Glomerular endothelial cell (primary cell): Measurements from ENCODE around the gene EIF2S2. TPM values are rescaled to one million over a fixed set of nuclear protein-coding genes. Genes with fewer than 3 reads are reported as not detected.

Source experiments
- DNase-seq: peaks from one replicate; pipeline ENCODE4 v3.0.0-alpha.2; 2011; ENCODE audit warnings: low read depth, low spot score; ENCODE audit errors: extremely low read depth
- total RNA-seq: library from RNA; depleted of rRNA; stranded (reverse); fragments of >200 nt; gene quantifications from 2 replicates; pipeline ENCODE4 v1.2.3, GENCODE V29; 2015

Gene EIF2S2
- total RNA-seq, 1 donor from 2014 or later = 74.9 TPM

DNA sequence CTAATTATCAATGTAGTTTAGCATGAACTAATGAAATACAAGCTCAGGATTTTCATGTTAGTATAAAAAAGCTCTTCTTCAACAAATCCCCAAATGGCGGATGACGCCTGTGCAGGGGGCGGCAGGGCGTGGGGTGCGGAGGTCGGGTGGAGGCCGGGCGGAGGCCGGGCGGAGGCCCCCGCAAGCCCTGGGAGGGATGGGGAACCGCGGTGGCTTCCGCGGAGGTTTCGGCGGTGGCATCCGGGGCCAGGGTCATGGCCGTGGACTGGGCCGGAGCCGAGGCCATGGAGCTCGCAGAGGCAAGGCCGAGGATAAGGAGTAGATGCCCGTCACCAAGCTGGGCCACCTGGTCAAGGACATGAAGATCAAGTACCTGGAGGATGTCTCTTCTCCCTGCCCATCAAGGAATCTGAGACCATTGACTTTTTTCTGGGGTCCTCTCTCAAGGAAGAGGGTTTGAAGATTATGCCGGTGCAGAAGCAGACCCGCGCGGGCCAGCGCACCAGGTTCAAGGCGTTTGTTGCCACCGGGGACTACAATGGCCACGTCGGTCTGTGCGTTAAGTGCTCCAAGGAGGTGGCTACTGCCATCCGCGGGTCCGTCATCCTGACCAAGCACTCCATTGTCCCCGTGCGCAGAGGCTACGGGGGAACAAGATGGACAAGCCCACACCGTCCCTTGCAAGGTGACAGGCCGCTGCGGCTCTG lies 10.4 kb upstream of the EIF2S2 start:
- DNase-seq = no peak

DNA sequence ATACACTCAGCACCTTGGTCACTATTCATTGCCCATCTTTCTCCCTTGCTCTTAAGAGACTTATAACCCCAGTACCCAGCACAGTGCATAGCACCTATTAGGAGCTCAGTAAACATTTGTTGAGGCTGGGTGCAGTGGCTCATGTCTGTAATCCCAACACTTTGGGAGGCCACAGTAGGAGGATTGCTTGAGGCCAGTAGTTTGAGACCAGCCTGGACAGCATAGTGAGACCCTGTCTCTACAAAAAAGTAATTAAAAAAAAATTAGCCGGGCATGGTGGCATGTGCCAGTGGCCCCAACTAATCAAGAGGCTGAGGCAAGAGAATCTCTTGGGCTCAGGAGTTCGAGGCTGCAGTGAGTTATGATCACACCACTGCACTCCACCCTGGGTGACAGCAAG lies 8.2 kb upstream of the EIF2S2 start:
- DNase-seq = no peak

DNA sequence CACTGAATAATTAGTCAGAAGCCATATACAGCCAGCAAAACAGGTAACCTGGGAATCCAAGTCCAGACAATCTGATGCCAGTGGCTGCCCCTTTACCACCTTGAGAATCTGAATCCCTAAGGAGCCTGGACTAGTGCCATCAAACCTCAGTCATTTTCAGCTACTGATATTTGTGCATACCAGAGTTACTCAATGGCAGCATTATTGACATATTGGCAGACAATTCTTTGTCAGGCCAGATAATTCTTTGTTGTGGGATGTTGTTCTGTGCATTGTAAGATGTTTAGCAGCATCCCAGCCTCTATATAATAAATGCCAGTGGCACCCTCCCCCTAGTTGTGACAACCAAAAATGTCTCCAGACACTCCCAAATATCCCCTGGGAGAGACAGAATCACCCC lies 3.2 kb upstream of the EIF2S2 start:
- DNase-seq = no peak

DNA sequence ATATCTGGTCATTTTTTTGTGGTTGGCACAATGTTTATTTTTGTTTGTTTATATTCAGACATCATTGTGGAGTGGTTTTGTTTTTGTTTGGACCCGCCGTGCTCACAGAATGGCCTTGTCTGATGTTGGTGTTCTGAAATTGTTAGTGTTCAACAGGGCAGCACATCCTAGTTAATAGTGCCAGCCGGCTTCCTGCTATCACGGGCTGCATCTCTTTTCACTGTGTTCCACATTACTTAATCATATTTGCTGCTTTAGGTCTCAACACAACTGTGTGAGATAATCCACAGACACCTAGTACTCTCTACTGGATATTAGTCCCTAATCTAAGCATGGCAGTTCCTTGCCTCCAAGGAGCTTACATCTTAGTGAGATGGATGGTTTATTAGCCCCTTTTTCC lies 2.8 kb upstream of the EIF2S2 start:
- DNase-seq = no peak

DNA sequence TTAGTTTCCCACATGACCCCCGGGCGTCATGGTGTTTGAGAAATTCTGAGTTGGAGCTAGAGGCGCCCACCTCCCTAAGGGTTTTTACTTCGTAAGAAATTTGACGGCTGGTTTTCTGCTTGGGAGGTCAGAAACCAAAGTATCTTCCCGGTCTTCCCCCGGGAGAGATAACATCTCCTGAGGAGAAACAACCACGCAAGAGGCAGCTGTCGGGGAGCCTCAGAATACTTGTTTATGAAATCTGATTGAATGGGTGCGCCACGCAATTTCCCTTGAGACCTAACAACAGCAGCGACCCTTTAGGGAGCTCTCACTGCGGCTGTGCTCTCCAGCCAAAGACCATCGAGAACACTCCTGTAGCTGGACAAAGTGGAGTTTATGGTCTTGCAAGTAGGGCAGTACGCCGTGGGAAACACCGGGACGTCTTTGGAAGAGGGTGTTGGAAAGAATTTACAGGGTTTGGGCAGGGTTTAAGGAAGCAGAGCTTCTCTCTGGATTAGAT lies 608 bp upstream of the EIF2S2 start:
- DNase-seq = no peak

DNA sequence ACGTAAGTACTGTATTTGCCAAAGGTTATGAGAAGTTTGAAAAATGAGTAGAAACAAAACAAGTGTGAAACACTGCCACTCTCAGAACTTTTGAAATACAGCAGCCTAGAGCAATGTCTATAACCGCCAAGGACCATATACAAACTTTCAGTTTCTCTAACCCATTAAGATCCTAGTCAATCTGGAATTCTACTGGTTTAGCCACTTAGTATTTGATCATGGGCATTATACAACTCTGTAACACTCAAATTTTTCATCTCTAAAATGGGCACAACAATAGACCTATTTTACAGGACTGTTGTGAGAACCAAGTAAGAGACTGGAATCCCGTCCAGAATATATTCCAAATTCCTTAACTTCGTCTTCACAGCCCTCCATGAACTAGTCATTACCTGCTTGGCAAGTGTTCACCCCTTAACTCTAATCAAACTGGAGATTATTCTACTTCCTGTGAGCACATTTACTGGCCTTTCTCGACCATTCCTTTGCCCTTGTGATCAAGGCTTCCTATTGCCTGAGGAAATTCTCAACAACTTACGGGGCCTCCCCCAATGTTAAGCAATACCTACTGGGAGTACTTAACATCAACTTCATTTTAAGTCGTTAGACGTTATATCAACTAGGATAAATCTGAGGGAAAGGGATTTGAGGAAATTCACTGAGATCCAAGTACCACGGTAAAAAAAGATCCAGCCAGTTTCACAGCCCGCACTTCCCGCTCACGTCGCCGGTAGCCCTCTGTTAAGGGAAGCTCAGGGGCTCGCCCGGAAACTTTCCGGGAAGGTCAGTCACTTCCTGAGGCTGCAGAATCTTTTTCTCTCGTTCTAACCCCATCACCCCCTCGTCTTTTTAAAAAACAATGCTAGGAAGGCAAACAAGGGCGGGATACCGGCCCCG lies 1.1 kb downstream of the EIF2S2 start:
- DNase-seq = peak; percentile 25

DNA sequence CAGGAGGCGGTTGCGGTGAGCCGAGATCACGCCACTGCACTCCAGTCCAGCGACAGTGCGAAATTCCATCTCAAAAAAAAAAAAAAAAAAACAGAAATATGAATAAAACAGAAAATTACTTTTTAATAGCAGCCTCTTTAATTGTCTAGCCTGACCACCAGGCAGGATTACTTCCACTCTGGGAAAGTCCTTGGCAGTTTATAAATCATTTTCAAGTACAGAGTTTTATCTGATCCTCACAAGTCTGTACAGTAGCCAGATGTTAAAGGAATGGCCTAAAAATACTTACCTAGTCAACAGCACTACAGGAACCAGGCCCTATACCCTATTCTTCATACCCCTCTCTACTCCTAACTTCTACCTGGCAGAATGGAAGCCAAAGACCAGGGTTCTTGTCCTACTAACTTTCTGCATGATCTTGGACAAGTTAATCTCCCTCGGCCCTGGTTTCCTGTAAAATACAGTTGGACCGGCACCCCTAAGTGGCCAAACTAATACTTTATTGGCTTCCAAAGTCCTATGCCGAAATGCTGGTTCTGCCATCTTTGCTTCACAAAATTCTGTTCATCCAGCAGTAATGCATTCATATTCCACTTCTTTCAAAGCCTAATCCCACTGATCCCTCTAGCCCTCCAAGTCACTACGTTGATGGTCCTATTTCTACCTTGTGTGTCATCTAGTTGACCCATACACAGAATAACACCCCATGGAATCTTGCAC lies 1.9 kb downstream of the EIF2S2 start:
- no peak for DNase-seq

DNA sequence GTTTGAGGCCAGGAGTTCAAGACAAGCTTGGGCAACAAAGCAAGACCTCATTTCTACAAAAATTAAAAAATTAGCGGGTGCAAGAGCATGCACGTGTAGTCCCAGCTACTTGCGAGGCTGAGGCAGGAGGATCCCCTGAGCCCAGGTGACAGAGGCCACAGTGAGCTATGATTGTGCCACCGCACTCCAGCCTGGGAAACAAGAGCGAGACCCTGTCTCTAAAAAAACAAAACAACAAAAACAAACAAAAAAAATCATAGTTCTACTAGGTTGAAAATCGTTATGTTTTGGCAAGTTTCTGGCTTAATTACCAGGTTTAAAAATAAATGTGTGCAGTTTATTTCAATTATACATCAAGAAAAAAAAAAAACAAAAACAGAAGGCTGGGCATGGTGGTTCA lies 2.6 kb downstream of the EIF2S2 start:
- DNase-seq = no peak

DNA sequence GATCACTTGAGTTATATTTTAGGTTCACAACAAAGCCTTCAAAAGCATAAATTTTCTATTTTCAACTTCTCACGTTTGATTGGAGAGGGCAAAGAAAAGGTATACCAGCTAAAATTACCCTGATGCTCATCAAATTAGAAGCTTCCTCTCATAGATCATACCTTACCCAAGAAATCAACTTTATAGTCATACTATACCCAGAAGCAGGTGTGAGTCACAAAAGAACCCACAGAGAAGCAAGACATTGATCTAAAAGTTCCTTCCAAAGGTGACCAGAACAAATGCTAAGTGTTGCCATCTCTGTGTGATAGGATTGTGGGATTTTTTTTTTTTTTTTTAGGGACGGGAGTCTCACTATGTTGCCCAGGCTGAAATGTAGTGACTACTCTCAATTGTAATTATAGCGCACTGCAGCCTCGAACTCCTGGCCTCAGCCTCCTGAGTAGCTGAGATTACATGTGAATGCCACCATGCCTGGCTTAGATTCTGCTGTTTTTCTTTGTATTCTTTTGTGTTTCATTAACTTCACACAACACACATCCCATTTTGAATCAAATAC lies 3.3 kb downstream of the EIF2S2 start:
- DNase-seq = no peak

DNA sequence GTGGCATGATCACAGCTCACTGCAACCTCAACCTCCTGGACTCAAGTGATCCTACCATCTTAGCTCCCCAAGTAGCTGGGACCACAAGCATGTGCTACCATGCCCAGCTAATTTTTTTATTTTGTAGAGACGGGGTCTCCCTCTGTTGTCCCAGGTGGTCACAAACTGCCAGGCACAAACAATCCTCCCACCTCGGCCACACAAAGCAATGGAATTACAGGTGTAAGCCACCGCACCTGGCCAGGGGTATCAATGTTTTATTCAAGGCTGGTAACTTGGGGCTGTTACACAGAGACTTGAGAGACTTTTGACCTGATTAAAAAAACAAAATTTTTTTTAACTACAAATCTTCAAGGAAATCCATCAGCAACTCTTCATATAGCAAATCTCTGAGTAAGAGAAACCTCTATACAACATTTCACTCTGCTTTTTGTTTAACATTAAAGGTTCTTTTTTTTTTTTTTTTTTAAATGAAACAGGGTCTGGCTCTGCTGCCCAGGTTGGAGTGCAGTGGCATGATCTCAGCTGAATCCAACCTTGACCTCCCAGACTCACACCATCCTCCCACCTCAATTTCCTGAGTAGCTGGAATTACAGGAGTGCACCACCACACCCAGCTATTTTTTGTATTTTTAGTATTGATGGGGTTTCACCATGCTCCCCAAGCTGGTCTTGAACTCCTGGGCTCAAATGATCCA lies 5.9 kb downstream of the EIF2S2 start:
- no peak for DNase-seq

DNA sequence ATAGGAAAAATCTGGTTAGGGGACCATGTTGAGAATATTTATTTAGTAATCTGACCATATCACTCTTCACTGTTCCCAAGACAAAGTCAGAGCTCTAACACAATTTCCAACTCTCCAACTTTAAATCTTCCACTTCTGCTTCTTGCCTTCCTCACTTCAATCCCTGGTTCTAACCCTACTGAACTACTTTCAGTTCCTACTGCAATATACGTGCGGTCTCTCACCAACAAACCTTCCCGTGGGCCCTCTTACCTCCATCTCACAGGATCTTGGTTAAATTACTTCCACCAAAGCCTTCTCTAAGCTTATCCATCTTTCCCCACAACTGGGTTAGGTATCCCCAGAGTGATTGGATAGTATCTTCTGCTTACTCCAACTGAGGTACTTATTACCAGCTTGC lies 8.0 kb downstream of the EIF2S2 start:
- DNase-seq = no peak

DNA sequence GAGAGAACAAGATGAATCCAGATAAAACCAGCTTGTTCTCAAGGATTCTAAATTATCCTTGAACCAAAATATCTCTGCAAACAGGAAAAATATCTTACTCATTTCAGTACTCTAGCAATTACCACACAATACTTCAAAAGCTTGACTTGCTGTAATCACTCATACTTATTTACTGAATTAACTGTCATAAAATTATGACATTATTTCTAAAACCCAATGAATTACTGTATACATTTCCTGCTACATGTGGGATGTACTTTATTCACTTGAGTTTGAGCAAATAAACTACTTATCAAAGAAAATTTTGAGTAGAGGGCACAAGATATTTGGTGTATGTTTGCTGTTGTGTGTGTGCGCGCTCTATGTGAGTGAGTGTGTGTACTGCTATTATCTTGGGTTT lies 9.7 kb downstream of the EIF2S2 start:
- DNase-seq = no peak

DNA sequence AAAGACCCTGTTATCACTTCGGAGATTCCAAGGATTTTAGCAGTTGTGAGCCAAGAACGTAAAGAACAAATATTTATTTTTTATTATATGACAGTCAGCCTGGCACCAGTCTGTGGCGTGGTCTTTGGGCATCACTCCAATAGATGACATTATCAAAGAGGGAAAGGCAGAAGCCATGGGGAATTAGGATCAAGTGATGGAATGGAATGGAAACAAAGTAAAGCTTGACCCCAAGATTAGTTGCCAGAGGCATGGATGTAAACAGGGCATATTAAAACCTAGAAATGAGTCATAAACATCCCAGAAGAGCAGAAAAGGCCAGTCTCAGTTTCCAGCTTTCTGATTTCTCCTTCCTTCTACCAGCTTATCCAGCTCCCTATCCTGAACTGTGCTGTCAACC lies 11.5 kb downstream of the EIF2S2 start:
- no peak for DNase-seq

DNA sequence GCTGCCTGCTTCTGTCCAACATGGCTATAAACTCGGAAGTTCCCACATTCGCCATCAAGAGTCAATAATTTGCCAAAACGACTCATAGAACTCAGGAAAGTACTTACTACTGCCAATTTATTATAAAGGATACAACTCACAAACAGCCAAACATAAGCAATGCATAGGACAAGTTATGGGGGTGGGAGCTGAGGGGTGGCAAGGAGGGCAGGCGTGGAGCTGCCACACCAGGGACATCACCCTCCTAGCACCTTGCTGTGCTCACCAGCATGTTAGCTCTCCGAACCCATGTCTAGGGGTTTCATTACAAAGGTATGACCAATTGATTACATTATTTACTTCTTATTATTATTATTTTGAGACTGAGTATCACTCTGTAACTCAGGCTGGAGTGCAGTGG lies 12.4 kb downstream of the EIF2S2 start:
- no peak for DNase-seq

DNA sequence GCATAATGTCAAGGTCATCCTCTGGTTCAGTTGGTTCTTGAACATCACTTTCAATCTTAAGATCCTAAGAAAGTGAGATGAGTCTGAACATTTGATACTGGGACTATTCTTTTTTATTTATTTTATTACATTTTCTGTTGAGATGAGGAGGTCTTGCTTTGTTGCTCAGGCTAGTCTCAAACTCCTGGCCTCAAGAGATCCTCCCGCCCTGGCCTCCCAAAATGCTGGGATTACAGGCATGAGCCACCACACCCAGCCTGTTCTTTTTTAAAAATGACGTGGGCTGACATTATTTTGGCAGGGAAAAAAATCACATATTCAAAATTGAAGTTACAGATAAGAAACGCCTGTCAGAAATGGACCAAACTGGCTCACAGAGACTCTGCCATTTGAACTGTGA lies 13.5 kb downstream of the EIF2S2 start:
- DNase-seq = no peak

DNA sequence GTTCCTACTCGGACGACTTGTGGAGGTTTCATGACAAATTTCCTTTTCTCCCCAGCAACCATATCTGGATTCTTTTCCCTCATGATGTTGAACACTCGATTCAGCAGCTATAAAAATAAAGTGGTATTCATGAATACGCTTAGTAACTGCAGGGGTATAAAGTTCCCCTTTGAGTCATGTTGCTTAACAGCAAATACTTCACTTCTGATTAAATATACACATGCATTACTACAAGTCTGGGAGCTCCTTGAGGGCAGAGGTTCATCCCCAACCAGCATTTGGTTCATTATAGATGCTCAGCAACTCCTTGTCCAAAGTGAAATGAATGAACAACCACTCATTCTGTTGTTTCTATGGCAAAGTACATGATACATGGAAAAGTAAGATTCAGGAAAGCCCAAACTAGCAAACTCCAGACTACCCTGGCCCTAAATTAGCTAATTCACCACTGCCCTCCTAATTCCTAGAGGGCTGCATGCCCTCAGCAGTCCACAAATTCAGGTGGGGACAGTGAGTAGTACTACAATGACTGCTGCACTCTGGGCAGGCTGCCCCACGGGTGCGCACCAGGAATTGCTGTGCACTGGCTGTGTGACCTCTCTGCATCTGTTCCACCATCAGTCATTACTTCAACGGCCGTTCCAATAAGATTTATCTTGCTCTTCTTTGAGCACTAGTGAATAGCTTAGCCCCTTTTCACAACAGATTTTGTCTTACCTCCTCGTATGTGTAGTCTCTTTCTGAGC lies 15.2 kb downstream of the EIF2S2 start:
- DNase-seq = no peak

DNA sequence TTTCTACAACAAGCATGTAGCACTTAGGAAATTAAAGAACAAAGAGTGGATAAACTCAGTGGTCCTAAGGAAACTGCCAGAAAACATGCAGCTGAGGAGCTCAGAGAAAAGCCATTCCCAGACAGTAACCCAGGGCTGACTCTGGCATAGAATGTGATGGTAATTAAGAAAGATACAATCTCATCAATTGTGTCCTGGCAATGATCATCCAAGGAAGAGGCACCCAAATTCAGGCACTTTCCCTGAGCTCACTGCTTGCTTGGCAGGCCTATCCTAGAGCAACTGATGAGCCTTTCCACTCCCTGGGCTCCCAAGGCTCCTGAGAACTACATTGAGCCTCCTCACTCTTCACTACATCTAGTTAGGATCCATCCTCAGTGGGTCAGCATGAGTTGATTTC lies 16.2 kb downstream of the EIF2S2 start:
- DNase-seq = no peak

DNA sequence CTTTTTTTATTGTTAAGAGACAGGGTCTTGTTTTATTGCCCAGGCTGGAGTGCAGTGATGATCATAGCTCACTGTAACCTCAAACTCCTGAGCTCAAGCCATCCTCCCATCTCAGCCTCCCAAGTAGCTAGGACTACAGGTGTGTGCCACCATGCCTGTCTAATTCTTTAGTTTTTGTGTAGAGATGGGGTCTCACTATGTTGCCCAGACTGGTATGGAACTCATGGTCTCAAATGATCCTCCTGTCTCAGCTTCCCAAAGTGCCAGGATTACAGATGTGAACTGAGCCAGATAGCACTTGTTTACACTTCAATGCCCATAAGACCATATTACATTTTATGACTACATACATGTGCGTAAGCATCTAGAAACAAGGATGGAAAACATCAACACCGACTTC lies 18.1 kb downstream of the EIF2S2 start:
- DNase-seq = no peak

DNA sequence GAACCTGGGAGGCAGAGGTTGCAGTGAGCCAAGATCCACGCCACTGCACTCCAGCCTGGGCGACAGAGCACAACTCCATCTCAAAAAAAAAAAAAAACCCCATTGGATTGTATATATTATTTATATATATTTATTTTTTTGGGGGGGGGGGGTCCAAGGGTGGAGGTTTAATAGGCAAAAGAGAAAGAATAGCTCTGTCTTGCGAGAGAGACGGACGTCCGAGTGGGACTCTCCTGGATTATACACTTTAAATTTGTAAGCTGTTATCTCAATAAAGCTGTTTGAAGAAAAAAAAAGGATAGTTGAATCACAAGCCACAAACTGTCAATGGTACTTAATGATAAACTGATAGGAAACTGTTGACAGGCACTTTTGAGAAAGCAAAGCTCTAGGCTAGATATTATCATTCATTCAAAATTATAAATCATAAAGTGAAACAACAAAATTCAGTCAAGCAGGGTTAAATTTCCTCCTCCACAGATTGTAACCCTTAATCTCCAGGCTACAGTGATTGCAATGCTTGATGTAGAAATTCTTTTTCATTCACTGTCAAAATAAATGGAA lies 20.3 kb downstream of the EIF2S2 start:
- no peak for DNase-seq
